Stimulated activated effector memory CD8-positive, alpha-beta T cell treated with anti-CD3 and anti-CD28 coated beads, Interleukin-12 subunit alpha, Interleukin-12 subunit beta, amount 100 ng/mL, for 72 hours (primary cell): ENCODE results near the gene UBL7.
"Not testable (repeated sequence)": the region's sequence is repeated elsewhere in the genome, so short reads cannot be mapped to it uniquely, and the experiment has no call there.

Source experiments
- ATAC-seq: fragments of 150-1000 bp; cut with Tn5 transposase; 2 replicates; pipeline ENCODE4 v1.10.0; 2021
- DNase-seq, 2 donors: peaks; one replicate each; pipeline ENCODE4 v3.0.0; 2021 to 2022; ENCODE audit warnings: low spot score in 2 of 2
- H3K27ac Mint-ChIP-seq: one replicate; pipeline ENCODE4 v1.8.0; 2022; ENCODE audit warnings: mild to moderate bottlenecking, mixed read lengths
- H3K36me3 Mint-ChIP-seq: one replicate; pipeline ENCODE4 v1.8.0; 2022; ENCODE audit warnings: mild to moderate bottlenecking, mixed read lengths
- H3K4me1 Mint-ChIP-seq: one replicate; pipeline ENCODE4 v1.8.0; 2022; ENCODE audit warnings: mixed read lengths
- H3K4me3 Mint-ChIP-seq: one replicate; pipeline ENCODE4 v1.8.0; 2022; ENCODE audit warnings: mild to moderate bottlenecking, mixed read lengths
- H3K9me3 Mint-ChIP-seq: one replicate; pipeline ENCODE4 v1.8.0; 2022; ENCODE audit warnings: mixed read lengths

UBL7 gene

GRCh38 chr15:74460871-74461846 lies at the start of gene UBL7:
Gene UBL7 (minus strand): TSS chr15:74461160. CDS start chr15:74458867, 2,293 bp downstream.
- H3K27ac Mint-ChIP-seq = peak within 1 kb of the TSS; percentile 98
- peaks cover 60% of the 10 kb centered on the region for H3K4me1 Mint-ChIP-seq
- DNase-seq (peak; percentile 85 to 98), ATAC-seq (peak; percentile 97)
- H3K9me3 Mint-ChIP-seq = no peaks in the 10 kb centered on the region
- peak within 1 kb of the TSS; percentile 98 for H3K4me3 Mint-ChIP-seq
- peaks cover 55% of the 10 kb centered on the region for H3K36me3 Mint-ChIP-seq

DNA sequence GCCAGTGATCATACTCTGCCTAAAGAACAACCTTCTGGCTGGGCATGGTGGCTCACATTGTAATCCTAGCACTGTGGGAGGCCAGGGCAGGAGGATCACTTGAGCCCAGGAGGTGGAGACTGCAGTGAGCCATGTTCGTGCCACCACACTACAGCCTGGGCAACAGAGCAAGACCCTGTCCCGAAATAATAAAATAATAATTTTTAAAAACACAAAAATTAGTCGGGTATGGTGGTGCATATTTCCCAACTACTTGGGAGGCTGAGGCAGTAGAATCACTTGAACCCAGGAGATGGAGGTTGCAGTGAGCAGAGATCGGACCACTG lies 45.5 kb upstream of the UBL7 start:
- DNase-seq = no peak
- H3K4me1 Mint-ChIP-seq = peaks cover 6% of the 10 kb centered on the region
- no peak overlapping the region for H3K27ac Mint-ChIP-seq
- H3K4me3 Mint-ChIP-seq = no peak overlapping the region
- ATAC-seq = no peak
- no peaks in the 10 kb centered on the region for H3K9me3 Mint-ChIP-seq
- peaks cover 12% of the 10 kb centered on the region for H3K36me3 Mint-ChIP-seq

GRCh38 chr15:74505837-74506514 lies 45.0 kb upstream of the UBL7 start:
- Mint-ChIP-seq H3K4me3 (no peak overlapping the region), H3K27ac (no peak overlapping the region), H3K36me3 (peaks cover 12% of the 10 kb centered on the region), H3K9me3 (no peaks in the 10 kb centered on the region), H3K4me1 (peaks cover 6% of the 10 kb centered on the region)
- DNase-seq = no peak
- no peak for ATAC-seq

DNA sequence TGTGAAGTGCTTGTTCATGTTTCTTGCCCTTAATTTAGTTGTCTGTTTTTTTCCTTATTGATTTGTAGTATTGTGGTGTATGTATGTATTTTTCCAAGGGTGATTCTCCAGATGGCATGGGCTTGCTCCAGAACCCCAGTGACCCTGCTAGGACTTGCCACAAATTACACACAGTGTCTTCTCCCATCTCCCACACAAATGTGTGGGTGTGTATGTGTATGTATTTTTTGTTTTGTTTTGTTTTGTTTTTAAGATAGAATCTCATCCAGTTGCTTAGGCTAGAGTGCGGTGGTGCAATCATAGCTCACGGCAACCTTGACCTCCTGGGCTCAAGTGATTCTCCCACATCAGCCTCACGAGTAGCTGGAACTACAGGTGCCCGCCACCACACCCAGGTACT lies 43.9 kb upstream of the UBL7 start:
- no peak for ATAC-seq
- Mint-ChIP-seq H3K4me1 (peaks cover 6% of the 10 kb centered on the region), H3K4me3 (no peak overlapping the region), H3K27ac (no peak overlapping the region), H3K36me3 (peaks cover 12% of the 10 kb centered on the region), H3K9me3 (no peaks in the 10 kb centered on the region)
- DNase-seq = no peak

DNA sequence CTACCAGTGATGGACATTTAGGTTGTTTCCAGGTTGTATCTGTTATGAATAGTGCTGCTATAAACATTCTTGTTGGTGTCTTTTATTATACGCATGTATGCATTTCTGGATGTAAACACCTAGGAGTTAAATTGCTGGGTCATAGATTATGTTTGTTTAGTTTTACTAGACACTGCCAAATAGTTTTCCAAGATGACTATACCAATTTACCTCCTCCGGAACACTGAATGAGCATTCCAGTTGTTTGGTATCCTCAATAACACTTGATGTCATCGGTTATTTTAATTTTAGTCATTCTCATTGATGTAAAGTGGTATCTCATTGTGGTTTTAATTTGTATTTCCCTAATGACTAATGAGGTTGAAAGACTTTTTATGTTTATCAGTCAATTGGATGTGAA lies 43.5 kb upstream of the UBL7 start:
- Mint-ChIP-seq H3K36me3 (peaks cover 12% of the 10 kb centered on the region), H3K4me3 (no peak overlapping the region), H3K27ac (no peak overlapping the region), H3K9me3 (no peaks in the 10 kb centered on the region), H3K4me1 (peaks cover 6% of the 10 kb centered on the region)
- ATAC-seq (no peak), DNase-seq (no peak)

GRCh38 chr15:74502301-74502700 lies 41.3 kb upstream of the UBL7 start:
- DNase-seq (no peak), ATAC-seq (no peak)
- Mint-ChIP-seq H3K4me1 (peaks cover 6% of the 10 kb centered on the region), H3K27ac (peak overlapping the region; percentile 2), H3K36me3 (peaks cover 12% of the 10 kb centered on the region), H3K9me3 (no peaks in the 10 kb centered on the region), H3K4me3 (no peak overlapping the region)

- H3K27ac Mint-ChIP-seq = no peak overlapping the region
Measured at GRCh38 chr15:74500401-74500800, 39.4 kb upstream of the UBL7 start.

GRCh38 chr15:74499366-74499765 lies 38.4 kb upstream of the UBL7 start:
- Mint-ChIP-seq H3K4me3 (no peak overlapping the region), H3K27ac (no peak overlapping the region), H3K9me3 (no peaks in the 10 kb centered on the region), H3K36me3 (peaks cover 6% of the 10 kb centered on the region), H3K4me1 (no peaks in the 10 kb centered on the region)
- ATAC-seq (no peak), DNase-seq (no peak)

More at GRCh38 chr15:74500401-74500800, 39.4 kb upstream of the UBL7 start:
- H3K4me1 Mint-ChIP-seq = no peaks in the 10 kb centered on the region
- ATAC-seq (no peak), DNase-seq (no peak)
- H3K4me3 Mint-ChIP-seq = no peak overlapping the region
- H3K36me3 Mint-ChIP-seq = peaks cover 6% of the 10 kb centered on the region
- no peaks in the 10 kb centered on the region for H3K9me3 Mint-ChIP-seq

DNA sequence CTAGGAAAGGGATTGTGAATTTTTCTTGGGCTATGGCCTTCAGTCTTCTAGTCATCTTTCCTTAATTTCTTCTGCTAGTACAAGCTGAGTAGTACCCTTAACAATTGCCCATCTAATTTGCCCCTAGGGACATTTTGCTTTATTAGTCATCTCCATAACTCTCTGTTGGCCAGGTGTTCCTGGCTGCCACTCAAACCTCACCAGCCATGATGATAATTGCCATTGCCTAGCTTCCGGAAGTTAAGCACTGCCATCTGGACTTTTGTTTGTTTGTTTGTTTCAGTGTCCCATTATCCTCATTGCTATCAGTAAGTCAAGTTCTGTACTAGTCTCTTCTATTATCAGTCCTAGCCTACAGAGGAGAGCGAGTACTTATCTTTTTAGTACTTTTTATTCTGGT lies 36.6 kb upstream of the UBL7 start:
- no peak overlapping the region for H3K4me3 Mint-ChIP-seq
- no peak for DNase-seq
- H3K27ac Mint-ChIP-seq = peak overlapping the region; percentile 16
- H3K9me3 Mint-ChIP-seq = no peaks in the 10 kb centered on the region
- peaks cover 4% of the 10 kb centered on the region for H3K36me3 Mint-ChIP-seq
- no peak for ATAC-seq
- H3K4me1 Mint-ChIP-seq = no peaks in the 10 kb centered on the region

GRCh38 chr15:74496648-74497047 lies 35.7 kb upstream of the UBL7 start:
- Mint-ChIP-seq H3K4me3 (no peak overlapping the region), H3K4me1 (no peaks in the 10 kb centered on the region), H3K27ac (no peak overlapping the region), H3K36me3 (peaks cover 8% of the 10 kb centered on the region), H3K9me3 (no peaks in the 10 kb centered on the region)
- no peak for ATAC-seq
- DNase-seq = no peak

- H3K27ac Mint-ChIP-seq = peak overlapping the region; percentile 92
- H3K9me3 Mint-ChIP-seq = no peaks in the 10 kb centered on the region
- DNase-seq (no peak), ATAC-seq (no peak)
- H3K4me3 Mint-ChIP-seq = peak overlapping the region; percentile 58
- H3K4me1 Mint-ChIP-seq = peaks cover 15% of the 10 kb centered on the region
- H3K36me3 Mint-ChIP-seq = peaks cover 11% of the 10 kb centered on the region
Measured at GRCh38 chr15:74490339-74490689, 29.4 kb upstream of the UBL7 start.

- Mint-ChIP-seq H3K36me3 (peaks cover 11% of the 10 kb centered on the region), H3K4me1 (peaks cover 15% of the 10 kb centered on the region), H3K4me3 (peak overlapping the region; percentile 58), H3K27ac (peak overlapping the region; percentile 92), H3K9me3 (no peaks in the 10 kb centered on the region)
- ATAC-seq (peak; percentile 94), DNase-seq (peak; percentile 57 to 87)
Measured at GRCh38 chr15:74489518-74490338, 28.8 kb upstream of the UBL7 start.

GRCh38 chr15:74488776-74489175 lies 27.8 kb upstream of the UBL7 start:
- Mint-ChIP-seq H3K36me3 (peaks cover 11% of the 10 kb centered on the region), H3K4me3 (no peak overlapping the region), H3K4me1 (peaks cover 15% of the 10 kb centered on the region), H3K9me3 (no peaks in the 10 kb centered on the region), H3K27ac (no peak overlapping the region)
- DNase-seq = no peak
- ATAC-seq = no peak

DNA sequence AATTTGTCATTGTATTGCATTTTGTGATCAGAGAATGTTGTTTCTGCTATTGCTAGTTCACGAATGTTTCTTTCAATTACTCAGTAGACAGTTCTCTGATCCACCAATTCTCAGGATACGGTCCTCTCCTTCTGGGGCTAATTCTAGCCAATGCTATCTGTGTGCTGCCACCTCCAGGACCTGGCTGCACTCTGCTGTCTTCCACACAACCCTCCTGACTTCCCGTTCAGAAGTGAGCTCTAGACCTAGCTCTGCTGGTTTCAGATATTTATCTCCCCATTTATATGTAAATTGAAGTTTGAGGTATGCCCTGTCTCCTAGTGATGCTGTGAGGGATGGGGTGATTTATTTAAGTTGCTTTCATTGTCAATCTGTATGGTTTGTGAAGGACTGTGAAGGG lies 21.7 kb upstream of the UBL7 start:
- peaks cover 17% of the 10 kb centered on the region for H3K36me3 Mint-ChIP-seq
- no peaks in the 10 kb centered on the region for H3K4me1 Mint-ChIP-seq
- no peak for ATAC-seq
- H3K4me3 Mint-ChIP-seq = no peak overlapping the region
- no peak for DNase-seq
- H3K27ac Mint-ChIP-seq = no peak overlapping the region
- no peaks in the 10 kb centered on the region for H3K9me3 Mint-ChIP-seq

- not testable (repeated sequence) for DNase-seq, H3K27ac Mint-ChIP-seq, ATAC-seq, H3K4me3 Mint-ChIP-seq, H3K9me3 Mint-ChIP-seq, H3K4me1 Mint-ChIP-seq
- peaks cover 17% of the 10 kb centered on the region for H3K36me3 Mint-ChIP-seq
Measured at GRCh38 chr15:74480364-74480763, 19.4 kb upstream of the UBL7 start.
